Trophoblast cell (in vitro differentiated cells and primary cell): ENCODE results near the gene CACNA2D4.

Experiments
- DNase-seq, 2 donors: peaks; one replicate each; pipeline ENCODE4 v3.0.0-alpha.2; 2016
- H2AFZ ChIP-seq: 2 replicates; pipeline ENCODE4 v1.6.1; 2013; ENCODE audit warnings: low read length, moderate library complexity, mild to moderate bottlenecking; ENCODE audit not compliant: insufficient read depth, poor library complexity
- H2AK5ac ChIP-seq: 2 replicates; pipeline ENCODE4 v1.6.1; 2013; ENCODE audit warnings: mild to moderate bottlenecking, low read length
- H2BK120ac ChIP-seq: 2 replicates; pipeline ENCODE4 v1.6.1; 2013; ENCODE audit warnings: low read length, mild to moderate bottlenecking, moderate library complexity; ENCODE audit not compliant: insufficient read depth, poor library complexity
- H2BK12ac ChIP-seq: 2 replicates; pipeline ENCODE4 v1.6.1; 2013; ENCODE audit warnings: mild to moderate bottlenecking, low read length, moderate library complexity
- H2BK5ac ChIP-seq: 2 replicates; pipeline ENCODE4 v1.6.1; 2013; ENCODE audit warnings: low read length, low read depth, moderate library complexity, mild to moderate bottlenecking; ENCODE audit not compliant: poor library complexity
- H3K14ac ChIP-seq: 2 replicates; pipeline ENCODE4 v1.6.1; 2013; ENCODE audit warnings: mild to moderate bottlenecking, low read length
- H3K18ac ChIP-seq: 2 replicates; pipeline ENCODE4 v1.6.1; 2013; ENCODE audit warnings: mild to moderate bottlenecking, low read length
- H3K23ac ChIP-seq: 2 replicates; pipeline ENCODE4 v1.6.1; 2013; ENCODE audit warnings: low read length
- H3K27ac ChIP-seq: 2 replicates; pipeline ENCODE4 v1.5.1; 2013; ENCODE audit warnings: low read depth, mild to moderate bottlenecking, inconsistent platforms, low read length, moderate library complexity
- H3K27me3 ChIP-seq: 2 replicates; pipeline ENCODE4 v1.6.1; 2013; ENCODE audit warnings: inconsistent platforms, mild to moderate bottlenecking, low read length, moderate library complexity; ENCODE audit not compliant: insufficient read depth
- H3K36me3 ChIP-seq, 2 experiments: 1 replicate in 1 of 2; 2 replicates in 1 of 2; pipeline ENCODE4 v1.6.1; 2013; ENCODE audit warnings: low read length in 2 of 2, mild to moderate bottlenecking in 2 of 2, moderate library complexity in 1 of 2; ENCODE audit not compliant: insufficient read depth in 2 of 2, control insufficient read depth in 1 of 2
- H3K4ac ChIP-seq: 2 replicates; pipeline ENCODE4 v1.6.1; 2013; ENCODE audit warnings: low read depth, mild to moderate bottlenecking, low read length, moderate library complexity
- H3K4me1 ChIP-seq, 2 experiments: 1 replicate in 1 of 2; 2 replicates in 1 of 2; pipeline ENCODE4 v1.6.1; 2013; ENCODE audit warnings: low read length in 2 of 2, mild to moderate bottlenecking in 2 of 2, moderate library complexity in 1 of 2; ENCODE audit not compliant: insufficient read depth in 2 of 2, control insufficient read depth in 1 of 2
- H3K4me2 ChIP-seq: 2 replicates; pipeline ENCODE4 v1.6.1; 2013; ENCODE audit warnings: inconsistent platforms, mild to moderate bottlenecking, low read length, moderate library complexity
- H3K4me3 ChIP-seq: 2 replicates; pipeline ENCODE4 v1.5.1; 2013; ENCODE audit warnings: mild to moderate bottlenecking, low read depth, low read length, inconsistent platforms
- H3K79me1 ChIP-seq: one replicate; pipeline ENCODE4 v1.6.1; 2013; ENCODE audit warnings: low read length
- H3K79me2 ChIP-seq: 2 replicates; pipeline ENCODE4 v1.6.1; 2013; ENCODE audit warnings: low read length, mild to moderate bottlenecking; ENCODE audit not compliant: control insufficient read depth, insufficient read depth, poor library complexity
- H3K9ac ChIP-seq: 2 replicates; pipeline ENCODE4 v1.6.1; 2013; ENCODE audit warnings: mild to moderate bottlenecking, low read length
- H3K9me3 ChIP-seq: 2 replicates; pipeline ENCODE4 v1.6.1; 2013; ENCODE audit warnings: low read depth, mild to moderate bottlenecking, control low read depth, inconsistent platforms, low read length; ENCODE audit not compliant: insufficient read depth
- H4K12ac ChIP-seq: 2 replicates; pipeline ENCODE4 v1.6.1; 2013; ENCODE audit warnings: low read depth, mild to moderate bottlenecking, low read length, moderate library complexity
- H4K8ac ChIP-seq: 2 replicates; pipeline ENCODE4 v1.6.1; 2013; ENCODE audit warnings: low read depth, mild to moderate bottlenecking, low read length, moderate library complexity
- H4K91ac ChIP-seq: one replicate; pipeline ENCODE4 v1.6.1; 2013; ENCODE audit warnings: low read depth, mild to moderate bottlenecking, low read length, moderate library complexity
- WGBS: extraction: QIAGEN DNeasy Blood & Tissue Kit; methylation state at CpG from one replicate; pipeline ENCODE4 v1.1.7; 2013; ENCODE audit warnings: missing lambda C conversion rate; ENCODE audit not compliant: insufficient read length, insufficient coverage; ENCODE audit errors: extremely low coverage; 5-methylcytosine and 5-hydroxymethylcytosine counted together

Gene CACNA2D4

GRCh38 chr12:1800401-1801302 is 117.8 kb downstream of the CACNA2D4 start:
- H2AK5ac ChIP-seq: no peak overlapping the region
- no peaks in the 10 kb centered on the region for H3K9me3 ChIP-seq
- no peak overlapping the region for H4K8ac ChIP-seq
- H3K9ac ChIP-seq: no peak overlapping the region
- no peak overlapping the region for H2BK12ac ChIP-seq
- peaks cover 5 to 6% of the 10 kb centered on the region in 2 experiments for H3K4me1 ChIP-seq
- H3K4me2 ChIP-seq: no peak overlapping the region
- H3K4me3 ChIP-seq: no peak overlapping the region
- no peak overlapping the region for H3K14ac ChIP-seq
- WGBS: no CpG with 5 or more reads among the region's 14 CpGs
- H2AFZ ChIP-seq: no peak overlapping the region
- no peaks in the 10 kb centered on the region for H3K79me1 ChIP-seq
- no peak overlapping the region for H3K18ac ChIP-seq
- DNase-seq: no peak
- H2BK120ac ChIP-seq: no peak overlapping the region
- no peak overlapping the region for H3K4ac ChIP-seq
- H3K36me3 ChIP-seq: no peaks in the 10 kb centered on the region
- H3K27ac ChIP-seq: no peak overlapping the region
- H2BK5ac ChIP-seq: no peak overlapping the region
- no peaks in the 10 kb centered on the region for H3K79me2 ChIP-seq
- no peak overlapping the region for H3K23ac ChIP-seq
- no peaks in the 10 kb centered on the region for H3K27me3 ChIP-seq
- no peak overlapping the region for H4K12ac ChIP-seq
- no peak overlapping the region for H4K91ac ChIP-seq

GRCh38 chr12:1799882-1800400 is 118.5 kb downstream of the CACNA2D4 start:
- no peak overlapping the region for H3K14ac ChIP-seq
- H3K79me1 ChIP-seq: no peaks in the 10 kb centered on the region
- H3K36me3 ChIP-seq: no peaks in the 10 kb centered on the region
- no CpG with 5 or more reads among the region's 12 CpGs for WGBS
- no peak for DNase-seq
- H4K8ac ChIP-seq: no peak overlapping the region
- no peak overlapping the region for H2BK5ac ChIP-seq
- H2AFZ ChIP-seq: no peak overlapping the region
- H3K23ac ChIP-seq: no peak overlapping the region
- no peaks in the 10 kb centered on the region for H3K27me3 ChIP-seq
- H2BK12ac ChIP-seq: no peak overlapping the region
- no peak overlapping the region for H3K4ac ChIP-seq
- no peak overlapping the region for H4K12ac ChIP-seq
- no peak overlapping the region for H2BK120ac ChIP-seq
- no peak overlapping the region for H3K4me3 ChIP-seq
- no peak overlapping the region for H3K18ac ChIP-seq
- no peak overlapping the region for H3K27ac ChIP-seq
- peaks cover 5 to 6% of the 10 kb centered on the region in 2 experiments for H3K4me1 ChIP-seq
- H3K9me3 ChIP-seq: no peaks in the 10 kb centered on the region
- no peak overlapping the region for H4K91ac ChIP-seq
- no peak overlapping the region for H3K9ac ChIP-seq
- H3K4me2 ChIP-seq: no peak overlapping the region
- H3K79me2 ChIP-seq: no peaks in the 10 kb centered on the region
- no peak overlapping the region for H2AK5ac ChIP-seq

GRCh38 chr12:1799051-1799881 is 119.2 kb downstream of the CACNA2D4 start:
- H4K91ac ChIP-seq: no peak overlapping the region
- H2AFZ ChIP-seq: no peak overlapping the region
- no peaks in the 10 kb centered on the region for H3K9me3 ChIP-seq
- no peaks in the 10 kb centered on the region for H3K36me3 ChIP-seq
- H3K27ac ChIP-seq: no peak overlapping the region
- H3K4me1 ChIP-seq: peaks cover 5 to 6% of the 10 kb centered on the region in 2 experiments
- no CpG with 5 or more reads among the region's 21 CpGs for WGBS
- H3K79me2 ChIP-seq: no peaks in the 10 kb centered on the region
- H4K12ac ChIP-seq: no peak overlapping the region
- H3K79me1 ChIP-seq: no peaks in the 10 kb centered on the region
- no peaks in the 10 kb centered on the region for H3K27me3 ChIP-seq
- H2BK120ac ChIP-seq: no peak overlapping the region
- no peak overlapping the region for H3K4ac ChIP-seq
- H3K9ac ChIP-seq: no peak overlapping the region
- no peak for DNase-seq
- no peak overlapping the region for H2BK12ac ChIP-seq
- no peak overlapping the region for H3K4me2 ChIP-seq
- H3K23ac ChIP-seq: no peak overlapping the region
- no peak overlapping the region for H2AK5ac ChIP-seq
- H3K18ac ChIP-seq: no peak overlapping the region
- H4K8ac ChIP-seq: no peak overlapping the region
- H3K14ac ChIP-seq: no peak overlapping the region
- no peak overlapping the region for H3K4me3 ChIP-seq
- H2BK5ac ChIP-seq: no peak overlapping the region

- H3K27me3 ChIP-seq: no peaks in the 10 kb centered on the region
- no peak overlapping the region for H2BK120ac ChIP-seq
- no peak overlapping the region for H4K12ac ChIP-seq
- no peaks in the 10 kb centered on the region for H3K79me1 ChIP-seq
- no peak overlapping the region for H2AK5ac ChIP-seq
- H3K9me3 ChIP-seq: no peaks in the 10 kb centered on the region
- no peak overlapping the region for H3K9ac ChIP-seq
- H3K4ac ChIP-seq: no peak overlapping the region
- no peak overlapping the region for H2BK5ac ChIP-seq
- no peak for DNase-seq
- no peak overlapping the region for H3K18ac ChIP-seq
- H3K79me2 ChIP-seq: no peaks in the 10 kb centered on the region
- no peak overlapping the region for H3K14ac ChIP-seq
- WGBS: no CpG with 5 or more reads among the region's 6 CpGs
- H3K4me2 ChIP-seq: no peak overlapping the region
- H4K91ac ChIP-seq: no peak overlapping the region
- no peak overlapping the region for H3K27ac ChIP-seq
- H3K36me3 ChIP-seq: no peaks in the 10 kb centered on the region
- no peak overlapping the region for H2BK12ac ChIP-seq
- H3K4me3 ChIP-seq: no peak overlapping the region
- no peak overlapping the region for H4K8ac ChIP-seq
- no peak overlapping the region for H2AFZ ChIP-seq
- H3K23ac ChIP-seq: no peak overlapping the region
- H3K4me1 ChIP-seq: peaks cover 5 to 6% of the 10 kb centered on the region in 2 experiments
Measured at GRCh38 chr12:1798641-1799020, 119.8 kb downstream of the CACNA2D4 start.
